GM21515 (cell line): ENCODE data around the gene ALDOB.
"Not testable (repeated sequence)": the region's sequence is repeated elsewhere in the genome, so short reads cannot be mapped to it uniquely, and the experiment has no call there.

Experiments used
- ATAC-seq: cut with Tn5 transposase; IDR thresholded peaks from one replicate; pipeline ENCODE4 v1.9.1; 2021; ENCODE audit not compliant: unreplicated experiment

Gene ALDOB

GRCh38 chr9:101388507-101388993, 47.0 kb downstream of the ALDOB start:
- ATAC-seq, result no peak

GRCh38 chr9:101387871-101388506, 47.6 kb downstream of the ALDOB start:
- ATAC-seq, result peak; percentile 78

GRCh38 chr9:101384873-101385536, 50.6 kb downstream of the ALDOB start, which contains the start of gene BAAT:
TSS of gene BAAT (minus strand) at chr9:101385006. CDS start at chr9:101371404, 13,602 bp downstream.
- ATAC-seq, result not testable (repeated sequence)

- no peak for ATAC-seq
These were observed 52.2 kb downstream of the ALDOB start for GRCh38 chr9:101383361-101383760.

GRCh38 chr9:101381833-101382342, 53.7 kb downstream of the ALDOB start:
- ATAC-seq, result no peak

GRCh38 chr9:101381118-101381517, 54.5 kb downstream of the ALDOB start:
- ATAC-seq, result no peak

GRCh38 chr9:101380295-101380694, 55.3 kb downstream of the ALDOB start:
- ATAC-seq, result no peak

GRCh38 chr9:101376111-101376848, 59.3 kb downstream of the ALDOB start:
- ATAC-seq, result no peak

- no peak for ATAC-seq
These were observed 60.0 kb downstream of the ALDOB start for GRCh38 chr9:101375546-101375945.

- ATAC-seq, result no peak
These were observed 63.1 kb downstream of the ALDOB start for GRCh38 chr9:101372327-101373118.

- no peak for ATAC-seq
These were observed 63.8 kb downstream of the ALDOB start for GRCh38 chr9:101371813-101372212.
